ENCODE results near the gene PRKACB. TPM values are rescaled to one million over a fixed set of nuclear protein-coding genes. Genes with fewer than 3 reads are reported as not detected.

Gene PRKACB
- total RNA-seq, 1 donor from 2014 or later = 35.4 TPM

- H3K27me3 Mint-ChIP-seq (ENCODE audit: unreplicated experiment) = no peaks in the 10 kb centered on the region
- DNase-seq (ENCODE audit: extremely low spot score, unreplicated experiment) = no peak
- TF ChIP-seq, protein P1, sequence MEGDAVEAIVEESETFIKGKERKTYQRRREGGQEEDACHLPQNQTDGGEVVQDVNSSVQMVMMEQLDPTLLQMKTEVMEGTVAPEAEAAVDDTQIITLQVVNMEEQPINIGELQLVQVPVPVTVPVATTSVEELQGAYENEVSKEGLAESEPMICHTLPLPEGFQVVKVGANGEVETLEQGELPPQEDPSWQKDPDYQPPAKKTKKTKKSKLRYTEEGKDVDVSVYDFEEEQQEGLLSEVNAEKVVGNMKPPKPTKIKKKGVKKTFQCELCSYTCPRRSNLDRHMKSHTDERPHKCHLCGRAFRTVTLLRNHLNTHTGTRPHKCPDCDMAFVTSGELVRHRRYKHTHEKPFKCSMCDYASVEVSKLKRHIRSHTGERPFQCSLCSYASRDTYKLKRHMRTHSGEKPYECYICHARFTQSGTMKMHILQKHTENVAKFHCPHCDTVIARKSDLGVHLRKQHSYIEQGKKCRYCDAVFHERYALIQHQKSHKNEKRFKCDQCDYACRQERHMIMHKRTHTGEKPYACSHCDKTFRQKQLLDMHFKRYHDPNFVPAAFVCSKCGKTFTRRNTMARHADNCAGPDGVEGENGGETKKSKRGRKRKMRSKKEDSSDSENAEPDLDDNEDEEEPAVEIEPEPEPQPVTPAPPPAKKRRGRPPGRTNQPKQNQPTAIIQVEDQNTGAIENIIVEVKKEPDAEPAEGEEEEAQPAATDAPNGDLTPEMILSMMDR (IDR thresholded peaks at IDR 0.05) = no peak
- peaks cover 1% of the 10 kb centered on the region for H3K4me1 Mint-ChIP-seq (ENCODE audit: unreplicated experiment)
- no peak overlapping the region for H3K4me3 Mint-ChIP-seq (ENCODE audit: unreplicated experiment)
- H3K27ac Mint-ChIP-seq (ENCODE audit: unreplicated experiment) = no peak overlapping the region
- H3K9me3 Mint-ChIP-seq (ENCODE audit: unreplicated experiment) = peaks cover 9% of the 10 kb centered on the region
- peaks cover 18% of the 10 kb centered on the region for H3K36me3 Mint-ChIP-seq (ENCODE audit: unreplicated experiment)
Observed at GRCh38 chr1:84206375-84206774, 62.3 kb downstream of the PRKACB start.

DNA sequence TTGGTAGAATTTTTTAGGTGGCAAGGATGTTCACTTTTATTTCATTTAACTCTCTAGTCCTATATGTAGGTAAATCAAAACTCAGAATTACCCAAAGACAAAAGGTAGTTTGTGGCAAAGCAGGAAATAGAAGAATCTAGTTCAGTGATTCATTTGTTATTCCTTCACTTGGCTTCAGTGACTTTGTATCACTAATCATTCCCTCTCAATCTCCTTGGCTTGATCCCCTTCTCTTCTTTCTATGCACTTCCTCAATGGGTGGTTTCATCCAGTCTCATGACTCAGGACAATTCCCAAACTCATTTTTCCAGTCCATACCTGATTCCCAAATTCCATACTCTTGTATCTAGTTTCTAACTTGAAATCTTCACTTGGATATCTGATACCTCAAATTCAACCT is 64.9 kb downstream of the PRKACB start:
- Mint-ChIP-seq H3K27ac (ENCODE audit: unreplicated experiment) (no peak overlapping the region), H3K9me3 (ENCODE audit: unreplicated experiment) (peaks cover 9% of the 10 kb centered on the region), H3K36me3 (ENCODE audit: unreplicated experiment) (peaks cover 13% of the 10 kb centered on the region), H3K27me3 (ENCODE audit: unreplicated experiment) (no peaks in the 10 kb centered on the region), H3K4me1 (ENCODE audit: unreplicated experiment) (peaks cover 1% of the 10 kb centered on the region), H3K4me3 (ENCODE audit: unreplicated experiment) (no peak overlapping the region)
- TF ChIP-seq, protein P1 (IDR thresholded peaks at IDR 0.05) = no peak
- DNase-seq (ENCODE audit: extremely low spot score, unreplicated experiment) = no peak

- DNase-seq (ENCODE audit: extremely low spot score, unreplicated experiment) = no peak
- Mint-ChIP-seq H3K4me3 (ENCODE audit: unreplicated experiment) (no peak overlapping the region), H3K27ac (ENCODE audit: unreplicated experiment) (no peak overlapping the region), H3K9me3 (ENCODE audit: unreplicated experiment) (peaks cover 5% of the 10 kb centered on the region), H3K27me3 (ENCODE audit: unreplicated experiment) (no peaks in the 10 kb centered on the region), H3K36me3 (ENCODE audit: unreplicated experiment) (peaks cover 14% of the 10 kb centered on the region), H3K4me1 (ENCODE audit: unreplicated experiment) (no peaks in the 10 kb centered on the region)
- TF ChIP-seq, protein P1 (IDR thresholded peaks at IDR 0.05) = no peak
Observed at GRCh38 chr1:84214115-84214956, 70.3 kb downstream of the PRKACB start.

- H3K4me1 Mint-ChIP-seq (ENCODE audit: unreplicated experiment) = no peaks in the 10 kb centered on the region
- no peak for DNase-seq (ENCODE audit: extremely low spot score, unreplicated experiment)
- H3K27me3 Mint-ChIP-seq (ENCODE audit: unreplicated experiment) = no peaks in the 10 kb centered on the region
- TF ChIP-seq, protein P1 (IDR thresholded peaks at IDR 0.05) = no peak
- peaks cover 25% of the 10 kb centered on the region for H3K36me3 Mint-ChIP-seq (ENCODE audit: unreplicated experiment)
- H3K4me3 Mint-ChIP-seq (ENCODE audit: unreplicated experiment) = no peak overlapping the region
- H3K9me3 Mint-ChIP-seq (ENCODE audit: unreplicated experiment) = peaks cover 22% of the 10 kb centered on the region
- no peak overlapping the region for H3K27ac Mint-ChIP-seq (ENCODE audit: unreplicated experiment)
Observed at GRCh38 chr1:84217239-84217638, 73.2 kb downstream of the PRKACB start.

GRCh38 chr1:84223751-84224432 is 79.8 kb downstream of the PRKACB start:
- TF ChIP-seq, protein P1 (IDR thresholded peaks at IDR 0.05) = no peak
- Mint-ChIP-seq H3K27ac (ENCODE audit: unreplicated experiment) (no peak overlapping the region), H3K4me1 (ENCODE audit: unreplicated experiment) (no peaks in the 10 kb centered on the region), H3K9me3 (ENCODE audit: unreplicated experiment) (peaks cover 34% of the 10 kb centered on the region), H3K4me3 (ENCODE audit: unreplicated experiment) (no peak overlapping the region), H3K27me3 (ENCODE audit: unreplicated experiment) (no peaks in the 10 kb centered on the region), H3K36me3 (ENCODE audit: unreplicated experiment) (peaks cover 27% of the 10 kb centered on the region)
- no peak for DNase-seq (ENCODE audit: extremely low spot score, unreplicated experiment)
